Measurements from ENCODE around the gene ZNF621. TPM values are rescaled to one million over a fixed set of nuclear protein-coding genes. Genes with fewer than 3 reads are reported as not detected.

The ZNF621 gene
- total and polyA plus RNA-seq, 9 of the 15 experiments (the other 6 are each of a cell fraction or from before 2014, with no cell fraction given): 4.7 to 28.9 (median 20.6) TPM

- TF ChIP-seq CREB1 (IDR thresholded peaks at IDR 0.05) (peak; percentile 10; the same call in 1 of the 2 replicates), CREB1 (CRISPR knock-in tag; IDR thresholded peaks at IDR 0.05) (no peak; the same call in 1 of the 2 replicates), ETV5 (CRISPR knock-in tag; IDR thresholded peaks at IDR 0.05; ENCODE audit: low read depth) (peak; percentile 20; the same call in 1 of the 2 replicates), XRCC5 (IDR thresholded peaks at IDR 0.05; ENCODE audit: low read depth, low read length) (peak; percentile 69; the same call in 1 of the 2 replicates), NR2F6 (CRISPR knock-in tag; IDR thresholded peaks at IDR 0.05) (0 out of 2 replicates have a peak, but pooled peaks have one; percentile 52), GABPB1 (CRISPR knock-in tag; IDR thresholded peaks at IDR 0.05) (peak; percentile 51; the same call in 1 of the 2 replicates), HMG20B (CRISPR knock-in tag; IDR thresholded peaks at IDR 0.05) (no peak), NBN (IDR thresholded peaks at IDR 0.05; ENCODE audit: low read depth) (peak; percentile 69; the same call in 1 of the 2 replicates), CXXC5 (CRISPR knock-in tag; IDR thresholded peaks at IDR 0.05) (peak; percentile 75), ZC3H11A (IDR thresholded peaks at IDR 0.05; ENCODE audit: low read depth, low read length) (peak; percentile 49; the same call in 1 of the 2 replicates), NFIC (IDR thresholded peaks at IDR 0.05) (peak; percentile 29; the same call in 1 of the 2 replicates), ZBTB11 (CRISPR knock-in tag; IDR thresholded peaks at IDR 0.05) (peak in 1 of 3 experiments; percentile 90; a peak in 2 of 6 replicates), POLR2B (IDR thresholded peaks at IDR 0.05; ENCODE audit: low read depth, partially characterized antibody) (peak; percentile 66), ARNT (IDR thresholded peaks at IDR 0.05) (peak in 1 of 2 experiments; percentile 30; a peak in 1 of 4 replicates), ZNF766 (CRISPR knock-in tag; conservative IDR thresholded peaks at IDR 0.05) (peak; percentile 59), ESRRA (IDR thresholded peaks at IDR 0.05; ENCODE audit: borderline replicate concordance, low read depth) (peak; percentile 75; the same call in 1 of the 2 replicates), NR2C1 (IDR thresholded peaks at IDR 0.05) (peak; percentile 76), NR2C1 (tag; IDR thresholded peaks at IDR 0.05) (peak; percentile 82), KAT7 (CRISPR knock-in tag; IDR thresholded peaks at IDR 0.05; ENCODE audit: borderline replicate concordance) (0 out of 2 replicates have a peak, but pooled peaks have one; percentile 57)
- TF ChIP-seq, protein P1, sequence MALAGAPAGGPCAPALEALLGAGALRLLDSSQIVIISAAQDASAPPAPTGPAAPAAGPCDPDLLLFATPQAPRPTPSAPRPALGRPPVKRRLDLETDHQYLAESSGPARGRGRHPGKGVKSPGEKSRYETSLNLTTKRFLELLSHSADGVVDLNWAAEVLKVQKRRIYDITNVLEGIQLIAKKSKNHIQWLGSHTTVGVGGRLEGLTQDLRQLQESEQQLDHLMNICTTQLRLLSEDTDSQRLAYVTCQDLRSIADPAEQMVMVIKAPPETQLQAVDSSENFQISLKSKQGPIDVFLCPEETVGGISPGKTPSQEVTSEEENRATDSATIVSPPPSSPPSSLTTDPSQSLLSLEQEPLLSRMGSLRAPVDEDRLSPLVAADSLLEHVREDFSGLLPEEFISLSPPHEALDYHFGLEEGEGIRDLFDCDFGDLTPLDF (CRISPR knock-in tag; IDR thresholded peaks at IDR 0.05): 0 out of 2 replicates have a peak, but pooled peaks have one; percentile 59
- TF ChIP-seq, protein P2, sequence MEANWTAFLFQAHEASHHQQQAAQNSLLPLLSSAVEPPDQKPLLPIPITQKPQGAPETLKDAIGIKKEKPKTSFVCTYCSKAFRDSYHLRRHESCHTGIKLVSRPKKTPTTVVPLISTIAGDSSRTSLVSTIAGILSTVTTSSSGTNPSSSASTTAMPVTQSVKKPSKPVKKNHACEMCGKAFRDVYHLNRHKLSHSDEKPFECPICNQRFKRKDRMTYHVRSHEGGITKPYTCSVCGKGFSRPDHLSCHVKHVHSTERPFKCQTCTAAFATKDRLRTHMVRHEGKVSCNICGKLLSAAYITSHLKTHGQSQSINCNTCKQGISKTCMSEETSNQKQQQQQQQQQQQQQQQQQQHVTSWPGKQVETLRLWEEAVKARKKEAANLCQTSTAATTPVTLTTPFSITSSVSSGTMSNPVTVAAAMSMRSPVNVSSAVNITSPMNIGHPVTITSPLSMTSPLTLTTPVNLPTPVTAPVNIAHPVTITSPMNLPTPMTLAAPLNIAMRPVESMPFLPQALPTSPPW (CRISPR knock-in tag; IDR thresholded peaks at IDR 0.05): peak; percentile 20; the same call in 1 of the 2 replicates
Observed at GRCh38 chr3:40476478-40477470, 48.0 kb upstream of the ZNF621 start, which contains the start of gene ZNF619 (continued).
